CMK (cell line): ENCODE results near the gene CNN2.

Experiments used
- DNase-seq: peaks from one replicate; pipeline ENCODE4 v3.0.0-alpha.2; 2010; ENCODE audit warnings: low read depth

CNN2 gene

DNA sequence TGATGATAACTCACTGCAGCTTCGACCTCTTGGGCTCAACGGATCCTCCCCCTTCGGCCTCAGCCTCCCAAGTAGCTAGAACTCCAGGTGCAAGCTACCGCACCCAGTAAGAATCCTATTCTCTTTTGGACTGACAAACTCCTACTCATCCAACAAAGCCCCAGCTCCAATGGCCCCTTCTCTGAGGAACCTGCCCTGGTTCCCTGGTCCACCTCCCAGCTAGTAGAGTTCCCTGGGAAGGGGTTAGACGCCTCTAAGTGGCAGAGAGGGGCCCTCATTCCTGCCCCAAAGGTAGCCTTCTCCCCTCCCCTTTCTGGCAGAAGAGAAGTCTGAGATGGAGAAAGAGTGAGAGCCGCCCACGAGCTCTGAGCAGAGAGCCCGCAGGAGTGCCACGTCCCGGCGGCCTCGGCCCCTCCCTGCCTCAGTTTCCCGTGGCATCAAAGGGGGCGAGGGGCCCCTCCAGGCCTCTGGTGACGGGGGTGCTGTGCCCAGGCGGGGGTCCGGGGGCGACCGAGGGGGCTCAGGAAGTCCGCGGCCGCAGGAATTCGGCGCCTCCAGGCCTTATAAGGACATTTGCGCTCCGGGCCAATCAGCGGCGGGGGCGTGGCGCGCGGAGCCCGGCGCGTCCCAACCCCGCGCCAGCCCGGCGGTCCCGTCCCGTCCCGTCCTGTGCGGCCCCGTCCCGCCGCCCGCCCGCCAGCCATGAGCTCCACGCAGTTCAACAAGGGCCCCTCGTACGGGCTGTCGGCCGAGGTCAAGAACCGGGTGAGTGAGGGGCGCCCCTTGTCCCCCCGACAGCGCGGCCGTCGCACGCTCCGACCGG is at the start of gene CNN2:
TSS of gene CNN2 (plus strand) at position 649 of the 823 bp plus-strand sequence. CDS start at position 703, 54 bp downstream.
- peak; percentile 70 for DNase-seq

DNA sequence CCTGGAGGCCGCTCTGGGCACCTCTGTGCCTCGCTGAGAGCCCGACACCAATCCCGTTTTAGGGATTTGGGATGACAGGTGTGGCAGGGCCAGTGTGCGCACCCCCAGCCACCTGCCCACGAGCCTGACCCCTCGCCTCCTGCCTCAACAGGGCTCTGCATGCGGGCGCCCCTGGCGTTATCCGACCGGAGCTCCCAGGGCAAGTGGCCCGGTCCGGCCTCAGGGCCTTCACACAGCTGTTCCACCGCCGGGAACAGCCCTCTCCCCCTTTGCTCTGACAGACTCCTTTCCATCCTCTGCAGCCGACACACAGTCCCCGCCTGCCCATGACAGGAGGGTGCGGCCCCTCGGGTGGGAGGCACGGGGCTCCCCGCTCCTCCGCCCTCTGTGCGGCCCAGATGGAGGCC is 49.3 kb upstream of the CNN2 start:
- no peak for DNase-seq

DNA sequence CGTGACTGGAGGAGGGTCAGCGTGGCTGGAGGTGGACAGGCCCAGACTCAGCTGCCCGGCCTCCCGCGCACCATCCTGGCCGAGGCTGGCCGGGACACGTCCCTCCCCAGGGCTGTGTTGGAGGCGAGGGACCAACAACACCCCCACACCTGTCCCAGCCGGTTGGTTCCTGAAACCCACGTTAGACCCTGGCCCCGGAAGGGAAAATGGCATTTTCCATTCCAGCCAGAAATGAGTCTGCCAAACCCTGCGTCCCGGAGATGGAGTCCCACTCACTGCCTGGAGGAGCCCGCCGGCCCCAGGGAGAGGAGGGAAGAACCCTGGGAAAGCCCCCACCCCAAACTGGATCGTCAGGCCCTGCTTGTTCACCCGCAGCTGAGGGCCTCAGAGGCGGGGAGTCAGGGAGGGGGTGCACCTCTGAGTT is 47.1 kb upstream of the CNN2 start:
- DNase-seq: no peak

DNA sequence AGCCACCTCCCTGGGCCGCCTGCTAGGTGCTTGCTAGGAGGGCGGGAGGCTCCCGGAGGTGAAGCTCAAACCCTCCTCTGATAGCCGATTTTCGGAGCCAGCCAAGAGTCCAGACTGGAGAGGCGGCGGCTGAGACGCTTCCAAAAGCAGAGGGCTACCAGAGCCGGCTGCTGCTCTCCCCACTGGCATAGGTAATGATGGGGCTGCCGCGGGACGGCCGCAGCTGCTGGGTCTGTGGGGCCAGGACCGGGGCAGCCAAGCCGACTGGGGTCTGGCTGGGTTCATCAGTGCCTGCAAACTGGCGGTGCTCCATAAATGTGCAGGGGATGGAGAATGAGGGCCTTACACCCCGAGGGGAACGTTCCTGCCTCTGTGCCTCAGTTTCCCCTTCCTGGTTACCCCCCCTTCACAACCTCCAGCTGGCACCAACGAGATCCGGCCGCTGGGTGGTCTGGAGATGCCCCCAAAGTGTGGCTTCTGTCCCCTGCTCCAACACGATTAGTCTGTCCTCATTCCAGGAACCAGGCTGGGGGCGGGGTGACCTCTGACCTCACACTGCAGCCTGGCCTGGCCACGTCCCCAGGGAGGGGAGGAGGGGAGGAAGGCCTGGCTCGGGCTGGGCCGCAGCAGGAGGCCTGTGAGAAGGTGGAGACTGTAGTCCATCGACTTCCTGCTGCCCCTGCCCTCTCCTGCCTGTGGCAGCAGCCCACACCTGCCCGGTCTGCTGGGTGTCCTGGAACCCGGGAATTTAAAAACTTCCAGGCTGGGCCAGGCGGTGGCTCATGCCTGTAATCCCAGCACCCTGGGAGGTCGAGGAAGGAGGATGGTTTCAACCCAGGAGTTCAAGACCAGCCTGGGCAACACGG is 46.0 kb upstream of the CNN2 start:
- no peak for DNase-seq

DNA sequence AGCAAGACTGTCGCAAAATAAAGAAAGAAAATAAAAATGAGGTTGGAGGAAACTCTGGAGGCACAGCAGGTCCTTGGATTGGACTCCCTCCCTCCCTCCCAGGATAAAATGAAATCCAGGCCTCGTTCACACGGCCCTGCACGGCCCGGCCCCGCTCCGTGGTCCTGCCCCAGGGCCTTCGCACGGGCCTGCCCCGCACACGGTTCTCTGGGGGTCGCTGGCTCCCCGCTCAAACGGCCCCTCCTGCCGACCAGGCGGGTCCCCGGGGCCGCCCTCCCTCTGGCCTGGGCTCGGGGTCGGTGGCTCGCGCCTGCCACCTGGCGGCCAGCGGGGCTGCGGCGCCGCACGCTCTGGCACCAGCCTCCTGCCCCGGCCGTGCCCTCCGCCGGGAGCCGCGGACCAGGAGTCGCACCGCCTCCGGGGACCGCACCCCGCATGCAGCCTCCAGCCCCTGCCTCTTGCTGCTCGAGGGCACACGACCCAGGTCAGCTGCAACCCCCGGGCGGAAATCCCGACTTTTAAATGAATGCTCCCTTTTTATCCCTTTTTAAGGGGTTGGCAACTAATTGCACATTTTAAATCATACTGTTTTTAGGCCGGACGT is 43.7 kb upstream of the CNN2 start:
- peak; percentile 54 for DNase-seq

DNA sequence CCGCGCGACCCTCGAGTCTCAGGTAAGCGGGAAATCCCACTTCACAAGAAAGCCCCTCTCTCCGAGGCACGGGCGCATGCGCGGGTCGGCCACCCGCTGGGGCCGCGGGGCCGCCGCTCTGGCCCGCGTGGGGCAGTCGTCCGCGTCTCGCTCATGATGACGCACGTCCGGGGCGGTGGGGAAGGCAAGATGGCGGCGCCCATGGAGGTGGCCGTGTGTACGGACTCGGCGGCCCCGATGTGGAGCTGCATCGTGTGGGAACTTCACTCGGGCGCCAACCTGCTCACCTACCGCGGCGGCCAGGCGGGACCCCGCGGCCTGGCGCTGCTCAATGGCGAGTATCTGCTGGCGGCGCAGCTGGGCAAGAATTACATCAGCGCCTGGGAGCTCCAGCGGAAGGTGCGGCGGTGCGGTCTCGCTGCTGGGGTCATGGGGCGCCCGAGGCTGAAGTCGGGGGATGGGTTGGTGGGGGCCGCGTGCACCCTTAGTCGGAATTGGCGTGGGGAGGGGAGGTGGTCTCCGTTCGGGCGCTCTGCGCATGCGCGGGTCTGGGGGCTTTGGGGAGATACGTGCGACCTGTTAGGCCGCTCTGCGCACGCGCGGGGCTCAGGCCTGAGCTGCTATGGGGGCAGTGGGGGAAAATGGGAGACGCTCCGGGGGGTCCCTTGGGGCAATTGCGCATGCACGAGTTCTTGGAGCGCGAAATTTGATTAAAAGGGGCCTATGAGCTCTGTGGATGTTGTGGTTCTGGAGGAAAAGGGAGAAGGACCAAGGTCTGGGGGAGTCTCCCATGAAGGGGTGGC is 42.0 kb upstream of the CNN2 start, which contains the start of gene WDR18:
TSS of gene WDR18 (plus strand) at position 181 of the 803 bp plus-strand sequence. CDS start at position 190, 9 bp downstream.
- peak; percentile 69 for DNase-seq

DNA sequence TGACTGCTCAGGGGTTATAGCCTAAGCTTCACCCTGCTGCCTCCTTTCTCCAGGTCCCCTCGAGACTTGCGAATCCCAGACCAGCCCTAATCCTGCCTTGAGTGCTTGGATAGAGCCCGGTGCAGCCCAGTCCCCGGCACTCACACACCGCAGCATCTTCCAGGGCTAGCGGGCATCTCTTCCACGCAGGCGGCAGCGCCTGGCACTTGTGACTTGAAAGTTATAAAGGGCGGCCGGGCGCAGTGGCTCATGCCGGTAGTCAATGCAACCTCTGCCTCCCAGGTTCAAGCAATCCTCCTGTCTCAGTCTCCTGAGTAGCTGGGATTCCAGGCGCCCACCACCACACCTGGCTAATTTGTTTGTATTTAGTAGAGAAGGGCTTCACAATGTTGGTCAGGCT is 40.3 kb upstream of the CNN2 start:
- no peak for DNase-seq

DNA sequence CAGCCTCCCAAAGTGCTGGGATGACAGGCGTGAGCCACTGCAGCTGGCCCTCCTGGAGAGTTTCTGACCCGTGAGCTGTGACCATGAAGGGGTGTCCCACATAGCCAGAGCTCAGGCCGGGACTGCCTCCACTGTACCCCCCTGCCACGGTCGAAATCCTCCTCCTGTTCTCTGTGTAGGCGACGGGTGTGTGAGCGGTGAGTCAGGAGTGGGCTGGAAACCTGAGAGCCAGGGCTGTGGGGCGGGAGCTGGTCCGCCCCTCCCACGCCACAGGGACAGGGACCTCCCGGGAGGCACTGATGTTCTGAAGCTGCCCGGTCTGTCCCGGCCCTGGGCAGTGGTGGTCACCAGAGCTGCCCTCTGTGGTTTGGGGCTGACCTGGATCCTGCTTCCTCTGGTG is 38.3 kb upstream of the CNN2 start:
- no peak for DNase-seq

DNA sequence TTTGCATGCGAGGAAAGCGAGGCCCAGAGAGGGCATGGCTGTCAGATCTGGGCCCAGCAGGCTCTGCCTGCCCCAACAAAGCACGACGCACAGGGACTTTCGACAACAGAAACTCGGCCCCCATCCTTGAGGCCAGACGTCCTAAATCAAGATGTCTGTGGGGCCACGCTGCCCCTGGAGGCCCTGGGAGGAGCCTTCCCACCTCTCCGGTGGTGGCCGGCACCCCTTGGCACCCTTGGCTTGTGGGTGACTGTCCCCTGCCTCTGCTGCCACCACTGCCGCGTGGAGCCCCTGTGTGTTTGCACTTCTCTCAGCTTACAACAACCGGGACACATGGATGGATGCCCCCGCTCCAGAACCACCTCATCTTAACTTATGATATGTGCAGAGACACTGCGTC is 37.9 kb upstream of the CNN2 start:
- no peak for DNase-seq

DNA sequence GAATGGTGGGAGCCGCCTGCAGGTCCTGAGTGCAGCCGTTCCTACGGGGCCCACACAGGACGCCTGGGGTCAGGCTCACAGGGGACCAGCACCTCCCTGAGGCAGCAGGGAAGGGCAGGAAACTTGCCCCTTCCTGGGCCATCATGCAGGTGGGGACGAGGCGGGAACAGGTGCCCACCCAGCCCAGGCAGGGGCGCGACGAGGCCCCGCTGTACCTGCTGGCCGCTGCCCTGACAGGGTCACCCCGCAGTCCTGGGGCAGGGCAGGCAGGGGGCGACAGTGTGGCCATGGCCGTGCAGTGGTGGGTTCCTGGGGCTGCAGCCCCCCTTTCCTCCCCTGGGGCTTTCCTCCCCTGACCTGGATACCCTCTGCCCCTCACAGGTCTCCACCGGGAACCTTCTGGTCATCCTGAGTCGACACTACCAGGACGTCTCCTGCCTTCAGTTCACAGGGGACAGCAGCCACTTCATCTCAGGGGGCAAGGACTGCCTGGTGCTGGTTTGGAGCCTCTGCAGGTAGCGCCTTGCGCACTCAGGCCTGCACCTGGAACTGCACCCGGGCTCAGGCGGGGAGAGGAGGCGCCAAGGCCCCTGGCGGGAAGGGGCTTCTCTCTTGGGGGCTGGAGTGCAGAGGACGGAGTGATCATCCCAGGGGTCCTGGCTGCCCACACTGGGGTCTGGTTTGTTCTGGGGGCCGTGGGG is 36.9 kb upstream of the CNN2 start:
- no peak for DNase-seq

DNA sequence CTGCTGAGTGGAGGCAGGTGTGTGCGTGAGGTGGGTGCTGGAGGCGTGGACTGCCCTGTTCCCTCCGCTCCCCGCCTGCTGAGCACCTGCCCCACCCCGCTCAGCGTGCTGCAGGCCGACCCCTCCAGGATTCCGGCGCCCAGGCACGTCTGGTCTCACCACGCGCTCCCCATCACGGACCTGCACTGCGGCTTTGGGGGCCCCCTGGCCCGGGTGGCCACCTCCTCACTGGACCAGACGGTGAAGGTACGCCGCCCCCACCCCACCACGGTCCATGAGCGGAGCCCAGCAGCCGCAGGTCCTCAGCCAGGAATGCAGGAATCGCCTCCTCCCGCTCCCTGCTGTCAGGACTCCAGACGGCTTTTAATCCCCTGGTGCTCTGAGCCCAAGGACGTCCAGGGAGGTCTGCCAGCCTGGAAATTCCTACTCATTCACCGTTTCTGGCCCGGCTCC is 36.3 kb upstream of the CNN2 start:
- no peak for DNase-seq

DNA sequence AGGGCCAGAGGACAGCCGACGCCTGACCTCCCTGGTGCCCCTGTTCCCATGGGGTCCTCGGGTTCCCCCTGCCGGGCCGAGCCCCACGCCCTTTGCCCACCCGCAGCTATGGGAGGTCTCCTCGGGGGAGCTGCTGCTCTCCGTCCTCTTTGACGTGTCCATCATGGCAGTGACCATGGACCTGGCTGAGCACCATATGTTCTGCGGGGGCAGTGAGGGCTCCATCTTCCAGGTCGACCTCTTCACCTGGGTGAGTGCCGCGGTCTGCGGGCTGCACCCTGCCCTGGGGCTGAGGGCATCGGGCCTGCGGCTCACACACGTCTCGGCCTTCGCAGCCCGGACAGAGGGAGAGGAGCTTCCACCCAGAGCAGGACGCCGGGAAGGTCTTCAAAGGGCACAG is 35.7 kb upstream of the CNN2 start:
- no peak for DNase-seq

DNA sequence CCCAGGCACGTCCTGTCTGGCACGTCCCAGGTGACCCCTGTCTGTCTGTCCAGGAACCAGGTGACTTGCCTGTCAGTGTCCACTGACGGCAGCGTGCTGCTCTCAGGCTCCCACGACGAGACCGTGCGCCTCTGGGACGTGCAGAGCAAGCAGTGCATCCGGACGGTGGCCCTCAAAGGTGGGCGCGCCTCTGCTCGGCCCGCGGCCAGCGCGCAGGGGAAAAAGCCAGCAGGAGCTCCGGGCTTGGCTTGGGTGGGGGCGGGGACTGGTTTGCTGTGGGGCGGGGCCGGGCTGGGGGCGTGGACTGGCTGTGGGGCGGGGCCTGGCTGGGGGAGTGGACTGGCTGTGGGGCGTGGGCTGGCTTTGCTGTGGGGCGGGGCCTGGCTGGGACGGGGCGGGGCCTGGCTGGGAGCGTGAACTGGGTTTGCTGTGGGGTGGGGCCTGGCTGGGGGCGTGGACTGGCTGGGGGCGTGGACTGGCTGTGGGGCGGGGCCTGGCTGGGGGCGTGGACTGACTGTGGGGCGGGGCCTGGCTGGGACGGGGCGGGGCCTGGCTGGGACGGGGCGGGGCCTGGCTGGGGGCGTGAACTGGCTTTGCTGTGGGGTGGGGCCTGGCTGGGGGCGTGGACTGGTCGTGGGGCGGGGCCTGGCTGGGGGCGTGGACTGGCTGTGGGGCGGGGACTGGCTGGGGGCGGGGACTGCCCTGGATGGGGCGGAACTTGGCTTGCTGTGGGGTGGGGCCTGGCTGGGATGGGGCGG is 35.1 kb upstream of the CNN2 start:
- DNase-seq: peak; percentile 39

DNA sequence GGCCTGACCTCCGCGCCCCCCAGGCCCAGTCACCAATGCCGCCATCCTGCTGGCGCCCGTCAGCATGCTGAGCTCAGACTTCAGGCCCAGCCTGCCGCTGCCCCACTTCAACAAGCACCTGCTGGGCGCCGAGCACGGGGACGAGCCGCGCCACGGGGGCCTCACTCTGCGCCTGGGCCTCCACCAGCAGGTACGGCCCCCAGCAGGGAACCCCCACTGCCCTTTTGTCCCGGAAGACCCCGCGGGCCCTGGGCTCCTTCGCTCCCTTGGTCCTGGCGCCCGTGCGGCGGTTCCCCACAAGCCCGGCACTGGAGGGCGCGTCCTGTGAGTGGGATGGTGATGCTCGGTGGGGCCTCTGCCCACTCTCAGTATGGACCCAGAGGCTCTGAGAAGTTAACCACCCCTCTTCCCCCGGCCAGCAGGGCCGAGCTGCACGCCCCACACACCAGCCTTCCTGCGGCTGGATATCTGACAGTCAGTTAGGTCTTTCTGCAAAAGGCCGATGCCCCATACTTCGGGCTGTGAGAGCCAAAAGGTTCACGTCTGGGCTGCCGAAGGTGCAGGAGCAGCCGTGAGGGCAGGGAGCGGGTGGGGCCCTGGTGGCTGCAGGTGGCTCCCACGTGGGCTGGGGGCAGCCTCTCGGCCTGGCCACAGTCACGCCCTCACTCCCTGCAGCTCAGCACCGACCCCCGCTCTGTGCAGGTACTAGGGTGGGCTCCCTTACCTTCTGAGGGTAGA is 34.3 kb upstream of the CNN2 start:
- DNase-seq: no peak

DNA sequence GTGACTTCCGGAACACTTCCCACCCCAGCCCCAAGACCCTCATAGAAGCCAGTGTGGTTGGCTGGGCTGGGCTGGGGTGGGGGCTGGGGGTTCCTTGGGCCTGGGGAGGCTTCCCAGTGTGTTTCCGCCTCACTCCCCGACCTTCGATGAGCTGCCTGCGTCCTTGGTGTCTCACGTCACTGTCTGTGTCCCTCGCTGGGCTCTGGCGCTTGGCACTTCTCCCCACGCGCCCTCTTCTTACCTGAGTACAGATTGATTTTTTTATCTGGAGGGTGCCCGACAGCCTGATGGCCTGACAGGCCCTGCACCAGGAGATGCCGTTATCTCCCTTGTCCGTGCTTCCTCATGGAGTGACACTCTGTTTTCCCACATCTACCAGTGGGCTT is 33.7 kb upstream of the CNN2 start:
- no peak for DNase-seq

DNA sequence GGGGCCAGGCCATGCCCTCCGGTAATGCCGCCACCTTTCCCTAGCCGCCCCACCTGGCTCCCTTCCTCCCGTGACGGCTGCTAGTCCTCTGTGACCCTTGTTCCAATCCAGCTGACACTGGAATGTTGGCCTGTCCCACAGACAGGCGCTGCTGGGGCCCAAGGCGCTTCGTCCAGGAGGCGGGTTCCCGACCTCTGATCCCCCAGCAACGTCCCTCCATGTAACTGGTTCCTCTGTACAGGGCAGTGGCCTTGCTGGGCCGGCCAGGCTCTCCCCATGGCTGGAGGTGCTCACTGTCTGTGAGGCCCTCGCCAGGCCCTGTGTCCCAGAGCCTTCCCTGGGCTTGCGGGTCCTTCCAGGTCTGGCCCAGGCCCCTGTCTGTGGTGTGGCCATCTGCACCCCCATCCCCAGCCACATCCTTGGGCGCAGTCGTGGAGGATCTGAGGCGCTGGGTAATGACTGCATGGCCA is 33.0 kb upstream of the CNN2 start:
- DNase-seq: no peak

DNA sequence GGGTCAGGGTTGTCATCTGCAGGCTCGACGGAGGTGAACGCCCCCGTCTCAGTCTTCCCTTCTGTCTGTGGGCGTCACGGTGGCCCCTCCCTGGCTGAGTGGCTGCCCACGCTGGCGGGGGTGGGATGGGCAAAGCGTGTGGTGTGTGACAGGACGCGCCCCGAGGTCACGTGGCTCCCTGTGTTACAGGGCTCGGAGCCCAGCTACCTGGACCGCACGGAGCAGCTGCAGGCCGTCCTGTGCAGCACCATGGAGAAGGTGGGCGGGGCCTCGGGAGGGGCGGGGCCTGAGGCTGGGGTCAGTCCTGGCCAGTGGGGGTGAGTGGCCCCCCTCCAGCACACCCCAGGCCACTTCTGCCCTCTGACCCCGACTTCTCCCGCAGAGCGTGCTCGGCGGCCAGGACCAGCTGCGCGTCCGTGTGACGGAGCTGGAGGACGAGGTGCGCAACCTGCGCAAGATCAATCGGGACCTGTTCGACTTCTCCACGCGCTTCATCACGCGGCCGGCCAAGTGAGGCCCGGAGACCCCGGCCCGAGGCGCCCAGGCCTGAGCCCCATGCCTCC is 32.5 kb upstream of the CNN2 start:
- no peak for DNase-seq

DNA sequence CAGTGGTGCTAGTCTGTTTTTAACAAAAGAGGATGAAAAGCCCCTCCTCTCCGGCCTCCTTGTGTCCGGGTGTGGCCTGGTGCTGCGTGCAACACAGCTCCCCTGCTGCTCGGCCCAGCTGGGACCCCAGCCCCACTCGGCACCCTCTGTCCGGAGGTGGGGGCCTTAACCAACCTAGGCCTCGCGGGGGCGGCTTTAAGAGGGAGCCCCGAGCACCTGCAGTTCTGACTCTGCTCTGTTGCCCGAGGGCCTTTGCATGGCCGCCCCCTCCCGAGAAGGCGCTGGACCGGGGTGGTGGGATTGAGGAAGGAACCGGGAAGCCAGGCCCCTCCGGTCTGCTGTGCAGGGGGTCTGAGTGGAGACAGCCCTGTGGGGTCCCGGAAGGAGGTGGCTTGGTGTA is 31.9 kb upstream of the CNN2 start:
- no peak for DNase-seq
